Measurements from ENCODE around the gene ZIC1.
A peak's percentile ranks its signal among the peaks of the same experiment; 100 is the strongest.

Gene ZIC1

GRCh38 chr3:147377412-147378367 is 31.5 kb upstream of the ZIC1 start:
- no peak overlapping the region for H3K27ac ChIP-seq
- H3K4me3 ChIP-seq, result no peak overlapping the region

GRCh38 chr3:147379651-147380050 is 29.5 kb upstream of the ZIC1 start:
- Histone ChIP-seq H3K27ac (no peak overlapping the region), H3K4me3 (no peak overlapping the region)

GRCh38 chr3:147380387-147380951 is 28.7 kb upstream of the ZIC1 start:
- H3K4me3 ChIP-seq, result no peak overlapping the region
- H3K27ac ChIP-seq, result no peak overlapping the region

GRCh38 chr3:147380977-147381376 is 28.2 kb upstream of the ZIC1 start:
- no peak overlapping the region for H3K27ac ChIP-seq
- H3K4me3 ChIP-seq, result no peak overlapping the region

GRCh38 chr3:147381596-147381995 is 27.6 kb upstream of the ZIC1 start:
- Histone ChIP-seq H3K4me3 (no peak overlapping the region), H3K27ac (no peak overlapping the region)

GRCh38 chr3:147383617-147384016 is 25.5 kb upstream of the ZIC1 start:
- Histone ChIP-seq H3K27ac (no peak overlapping the region), H3K4me3 (no peak overlapping the region)

- H3K4me3 ChIP-seq, result no peak overlapping the region
- no peak overlapping the region for H3K27ac ChIP-seq
These were observed 24.7 kb upstream of the ZIC1 start for GRCh38 chr3:147384210-147385058.

GRCh38 chr3:147385059-147386012 is 23.8 kb upstream of the ZIC1 start:
- Histone ChIP-seq H3K4me3 (no peak overlapping the region), H3K27ac (no peak overlapping the region)

GRCh38 chr3:147387291-147387884 is 21.8 kb upstream of the ZIC1 start:
- H3K4me3 ChIP-seq, result no peak overlapping the region
- H3K27ac ChIP-seq, result no peak overlapping the region

GRCh38 chr3:147387885-147388699 is 21.1 kb upstream of the ZIC1 start:
- H3K4me3 ChIP-seq, result no peak overlapping the region
- no peak overlapping the region for H3K27ac ChIP-seq

- no peak overlapping the region for H3K27ac ChIP-seq
- no peak overlapping the region for H3K4me3 ChIP-seq
These were observed 20.2 kb upstream of the ZIC1 start for GRCh38 chr3:147388700-147389580.

GRCh38 chr3:147389717-147390116 is 19.4 kb upstream of the ZIC1 start:
- Histone ChIP-seq H3K4me3 (no peak overlapping the region), H3K27ac (no peak overlapping the region)

- H3K27ac ChIP-seq, result no peak overlapping the region
- H3K4me3 ChIP-seq, result no peak overlapping the region
These were observed 18.3 kb upstream of the ZIC1 start for GRCh38 chr3:147390589-147391569.

- Histone ChIP-seq H3K27ac (peak overlapping the region in 11 of 21 experiments; percentile 9 to 90 (median 77)), H3K4me3 (peak overlapping the region; percentile 13 to 39 (median 23))
These were observed 17.2 kb upstream of the ZIC1 start for GRCh38 chr3:147391781-147392624.

- peak overlapping the region in 11 of 21 experiments; percentile 9 to 90 (median 77) for H3K27ac ChIP-seq
- peak overlapping the region; percentile 13 to 39 (median 23) for H3K4me3 ChIP-seq
These were observed 16.6 kb upstream of the ZIC1 start for GRCh38 chr3:147392625-147392946.
